BLaER1 (cell line): ENCODE measurements around the gene NKPD1.

Experiments
- H3K27ac ChIP-seq: shearing (Covaris generic); formaldehyde crosslinking; 2 replicates; pipeline ENCODE4 v1.8.1; 2022
- H3K27me3 ChIP-seq: shearing (Covaris generic); formaldehyde crosslinking; 2 replicates; pipeline ENCODE4 v1.8.1; 2022
- H3K36me3 ChIP-seq: shearing (Covaris generic); formaldehyde crosslinking; 2 replicates; pipeline ENCODE4 v1.8.1; 2022
- H3K4me1 ChIP-seq: shearing (Covaris generic); formaldehyde crosslinking; 2 replicates; pipeline ENCODE4 v1.8.1; 2022
- H3K4me2 ChIP-seq: shearing (Covaris generic); formaldehyde crosslinking; 2 replicates; pipeline ENCODE4 v1.8.1; 2022
- H3K4me3 ChIP-seq: shearing (Covaris generic); formaldehyde crosslinking; 2 replicates; pipeline ENCODE4 v1.8.1; 2022
- H3K9ac ChIP-seq: shearing (Covaris generic); formaldehyde crosslinking; 2 replicates; pipeline ENCODE4 v1.8.1; 2022
- H3K9me3 ChIP-seq: shearing (Covaris generic); formaldehyde crosslinking; 2 replicates; pipeline ENCODE4 v1.8.1; 2022
- H4K20me1 ChIP-seq: shearing (Covaris generic); formaldehyde crosslinking; 2 replicates; pipeline ENCODE4 v1.8.1; 2022
- Cebpa-rat ChIP-seq: shearing (Covaris generic); IDR thresholded peaks from 2 replicates; pipeline ENCODE4 v1.8.1; 2022

Gene NKPD1

GRCh38 chr19:45166723-45167252 lies 6.0 kb upstream of the NKPD1 start:
- 0 out of 2 replicates have a peak overlapping the region, but pooled peaks have one; percentile 41 for H3K4me3 ChIP-seq
- peak overlapping the region; percentile 55 for H3K27ac ChIP-seq
- H3K4me1 ChIP-seq = peaks cover 89% of the 10 kb centered on the region
- no peaks in the 10 kb centered on the region for H4K20me1 ChIP-seq
- peak overlapping the region; percentile 84 for H3K4me2 ChIP-seq
- TF ChIP-seq Cebpa-rat = no peak
- peak overlapping the region; percentile 68 for H3K9ac ChIP-seq
- no peaks in the 10 kb centered on the region for H3K9me3 ChIP-seq
- H3K27me3 ChIP-seq = no peaks in the 10 kb centered on the region
- H3K36me3 ChIP-seq = peaks cover 16% of the 10 kb centered on the region; the same call in 1 of the 2 replicates

- H3K36me3 ChIP-seq = peaks cover 10% of the 10 kb centered on the region; the same call in 1 of the 2 replicates
- peak overlapping the region; percentile 74 for H3K27ac ChIP-seq
- no peak for TF ChIP-seq Cebpa-rat
- no peaks in the 10 kb centered on the region for H4K20me1 ChIP-seq
- no peaks in the 10 kb centered on the region for H3K27me3 ChIP-seq
- peak overlapping the region; percentile 51; the same call in 1 of the 2 replicates for H3K9ac ChIP-seq
- H3K4me2 ChIP-seq = peak overlapping the region; percentile 84
- H3K9me3 ChIP-seq = no peaks in the 10 kb centered on the region
- H3K4me3 ChIP-seq = peak overlapping the region; percentile 39
- H3K4me1 ChIP-seq = peaks cover 69% of the 10 kb centered on the region
These were observed 4.0 kb upstream of the NKPD1 start for GRCh38 chr19:45164577-45165335.

GRCh38 chr19:45163751-45164460 lies 3.1 kb upstream of the NKPD1 start:
- Histone ChIP-seq H3K4me1 (peaks cover 68% of the 10 kb centered on the region), H3K4me3 (peak overlapping the region; percentile 39), H3K27ac (peak overlapping the region; percentile 74), H3K9ac (peak overlapping the region; percentile 51; the same call in 1 of the 2 replicates), H3K36me3 (peaks cover 2% of the 10 kb centered on the region; the same call in 1 of the 2 replicates), H3K4me2 (peak overlapping the region; percentile 84), H3K9me3 (no peaks in the 10 kb centered on the region), H3K27me3 (no peaks in the 10 kb centered on the region), H4K20me1 (no peaks in the 10 kb centered on the region)
- no peak for TF ChIP-seq Cebpa-rat

GRCh38 chr19:45163156-45163555 lies 2.4 kb upstream of the NKPD1 start:
- peak overlapping the region; percentile 74 for H3K27ac ChIP-seq
- H3K36me3 ChIP-seq = no peaks in the 10 kb centered on the region
- H3K4me2 ChIP-seq = peak overlapping the region; percentile 84
- H3K9ac ChIP-seq = 0 out of 2 replicates have a peak overlapping the region, but pooled peaks have one; percentile 51
- H3K9me3 ChIP-seq = no peaks in the 10 kb centered on the region
- peaks cover 68% of the 10 kb centered on the region for H3K4me1 ChIP-seq
- no peaks in the 10 kb centered on the region for H4K20me1 ChIP-seq
- no peaks in the 10 kb centered on the region for H3K27me3 ChIP-seq
- H3K4me3 ChIP-seq = no peak overlapping the region
- no peak for TF ChIP-seq Cebpa-rat

- Histone ChIP-seq H3K27me3 (no peaks in the 10 kb centered on the region), H4K20me1 (no peaks in the 10 kb centered on the region), H3K9me3 (no peaks in the 10 kb centered on the region), H3K27ac (0 out of 2 replicates have a peak overlapping the region, but pooled peaks have one; percentile 74), H3K9ac (no peak overlapping the region), H3K36me3 (no peaks in the 10 kb centered on the region), H3K4me3 (no peak overlapping the region), H3K4me2 (peak overlapping the region; percentile 84; the same call in 1 of the 2 replicates), H3K4me1 (peaks cover 64% of the 10 kb centered on the region)
- TF ChIP-seq Cebpa-rat = no peak
These were observed 1.9 kb upstream of the NKPD1 start for GRCh38 chr19:45162608-45163143.

GRCh38 chr19:45161738-45162607 lies 1.2 kb upstream of the NKPD1 start:
- peaks cover 57% of the 10 kb centered on the region for H3K4me1 ChIP-seq
- H3K36me3 ChIP-seq = no peaks in the 10 kb centered on the region
- no peak overlapping the region for H3K4me3 ChIP-seq
- H4K20me1 ChIP-seq = no peaks in the 10 kb centered on the region
- H3K4me2 ChIP-seq = no peak overlapping the region
- no peak for TF ChIP-seq Cebpa-rat
- no peak overlapping the region for H3K27ac ChIP-seq
- no peak overlapping the region for H3K9ac ChIP-seq
- H3K27me3 ChIP-seq = no peaks in the 10 kb centered on the region
- no peaks in the 10 kb centered on the region for H3K9me3 ChIP-seq

- Histone ChIP-seq H3K4me2 (no peak overlapping the region), H3K9ac (0 out of 2 replicates have a peak overlapping the region, but pooled peaks have one; percentile 19), H3K4me3 (no peak overlapping the region), H3K9me3 (no peaks in the 10 kb centered on the region), H3K27me3 (peaks cover 2% of the 10 kb centered on the region; the same call in 1 of the 2 replicates), H3K27ac (no peak overlapping the region), H3K36me3 (no peaks in the 10 kb centered on the region), H3K4me1 (peaks cover 37% of the 10 kb centered on the region), H4K20me1 (no peaks in the 10 kb centered on the region)
- TF ChIP-seq Cebpa-rat = no peak
These were observed 834 bp downstream of the NKPD1 start for GRCh38 chr19:45159971-45160324.

- peak overlapping the region; percentile 13; the same call in 1 of the 2 replicates for H3K27ac ChIP-seq
- H3K9ac ChIP-seq = peak overlapping the region; percentile 19; the same call in 1 of the 2 replicates
- H4K20me1 ChIP-seq = no peaks in the 10 kb centered on the region
- TF ChIP-seq Cebpa-rat = no peak
- H3K27me3 ChIP-seq = peaks cover 6% of the 10 kb centered on the region
- H3K4me3 ChIP-seq = no peak overlapping the region
- H3K9me3 ChIP-seq = no peaks in the 10 kb centered on the region
- peak overlapping the region; percentile 46 for H3K4me2 ChIP-seq
- H3K4me1 ChIP-seq = peaks cover 31% of the 10 kb centered on the region
- H3K36me3 ChIP-seq = no peaks in the 10 kb centered on the region
These were observed 1.4 kb downstream of the NKPD1 start for GRCh38 chr19:45159210-45159970.
